ENCODE results near the gene MAP6.

Gene MAP6

DNA sequence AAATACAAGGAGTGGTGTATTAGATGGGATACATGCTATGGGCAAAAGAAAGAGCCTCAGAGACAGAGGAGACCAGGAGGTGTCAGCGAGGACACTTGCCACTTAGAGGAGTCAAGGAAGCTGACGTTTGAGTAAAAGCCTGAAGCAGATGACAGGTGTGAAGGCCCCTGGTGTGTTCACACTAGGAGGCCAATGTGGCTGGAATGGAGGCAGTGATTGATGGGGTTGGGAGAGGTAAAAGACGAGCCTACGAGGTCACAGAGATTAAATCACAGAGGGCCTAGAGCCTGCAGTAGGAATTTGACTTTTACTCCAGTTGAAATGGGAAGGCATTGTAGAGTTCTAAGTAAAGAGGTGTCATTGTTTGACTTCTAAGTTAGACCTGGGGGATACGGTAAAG lies 131.1 kb downstream of the MAP6 start (continued):
- TF ChIP-seq, protein P1, sequence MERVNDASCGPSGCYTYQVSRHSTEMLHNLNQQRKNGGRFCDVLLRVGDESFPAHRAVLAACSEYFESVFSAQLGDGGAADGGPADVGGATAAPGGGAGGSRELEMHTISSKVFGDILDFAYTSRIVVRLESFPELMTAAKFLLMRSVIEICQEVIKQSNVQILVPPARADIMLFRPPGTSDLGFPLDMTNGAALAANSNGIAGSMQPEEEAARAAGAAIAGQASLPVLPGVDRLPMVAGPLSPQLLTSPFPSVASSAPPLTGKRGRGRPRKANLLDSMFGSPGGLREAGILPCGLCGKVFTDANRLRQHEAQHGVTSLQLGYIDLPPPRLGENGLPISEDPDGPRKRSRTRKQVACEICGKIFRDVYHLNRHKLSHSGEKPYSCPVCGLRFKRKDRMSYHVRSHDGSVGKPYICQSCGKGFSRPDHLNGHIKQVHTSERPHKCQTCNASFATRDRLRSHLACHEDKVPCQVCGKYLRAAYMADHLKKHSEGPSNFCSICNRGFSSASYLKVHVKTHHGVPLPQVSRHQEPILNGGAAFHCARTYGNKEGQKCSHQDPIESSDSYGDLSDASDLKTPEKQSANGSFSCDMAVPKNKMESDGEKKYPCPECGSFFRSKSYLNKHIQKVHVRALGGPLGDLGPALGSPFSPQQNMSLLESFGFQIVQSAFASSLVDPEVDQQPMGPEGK (CRISPR knock-in tag; IDR thresholded peaks at IDR 0.05; ENCODE audit: borderline replicate concordance) = no peak
- no peak for TF ChIP-seq TOX (CRISPR knock-in tag; IDR thresholded peaks at IDR 0.05; ENCODE audit: borderline replicate concordance)
- no peak for TF ChIP-seq ZFP30 (CRISPR knock-in tag; IDR thresholded peaks at IDR 0.05)
- no peak for TF ChIP-seq ISL1 (CRISPR knock-in tag; IDR thresholded peaks at IDR 0.05)
- TF ChIP-seq, protein P2, sequence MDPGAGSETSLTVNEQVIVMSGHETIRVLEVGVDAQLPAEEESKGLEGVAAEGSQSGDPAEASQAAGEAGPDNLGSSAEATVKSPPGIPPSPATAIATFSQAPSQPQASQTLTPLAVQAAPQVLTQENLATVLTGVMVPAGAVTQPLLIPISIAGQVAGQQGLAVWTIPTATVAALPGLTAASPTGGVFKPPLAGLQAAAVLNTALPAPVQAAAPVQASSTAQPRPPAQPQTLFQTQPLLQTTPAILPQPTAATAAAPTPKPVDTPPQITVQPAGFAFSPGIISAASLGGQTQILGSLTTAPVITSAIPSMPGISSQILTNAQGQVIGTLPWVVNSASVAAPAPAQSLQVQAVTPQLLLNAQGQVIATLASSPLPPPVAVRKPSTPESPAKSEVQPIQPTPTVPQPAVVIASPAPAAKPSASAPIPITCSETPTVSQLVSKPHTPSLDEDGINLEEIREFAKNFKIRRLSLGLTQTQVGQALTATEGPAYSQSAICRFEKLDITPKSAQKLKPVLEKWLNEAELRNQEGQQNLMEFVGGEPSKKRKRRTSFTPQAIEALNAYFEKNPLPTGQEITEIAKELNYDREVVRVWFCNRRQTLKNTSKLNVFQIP (CRISPR knock-in tag; IDR thresholded peaks at IDR 0.05; ENCODE audit: borderline replicate concordance, low read depth) = no peak
- TF ChIP-seq ZNF70 (CRISPR knock-in tag; IDR thresholded peaks at IDR 0.05) = no peak

Data from SK-N-SH treated with all-trans-retinoic acid at 6 μM for 48 hours (cell line).